ENCODE results near the gene OLFM4. TPM values are rescaled to one million over a fixed set of nuclear protein-coding genes. Genes with fewer than 3 reads are reported as not detected.

OLFM4 gene
- total and polyA plus RNA-seq, 10 of the 15 experiments (the other 5 are each of a cell fraction or from before 2014, with no cell fraction given): 0.03 to 0.27 (median 0.11) TPM; not detected in 6

GRCh38 chr13:53074114-53074513, 45.5 kb downstream of the OLFM4 start (continued):
- TF ChIP-seq, protein P1, sequence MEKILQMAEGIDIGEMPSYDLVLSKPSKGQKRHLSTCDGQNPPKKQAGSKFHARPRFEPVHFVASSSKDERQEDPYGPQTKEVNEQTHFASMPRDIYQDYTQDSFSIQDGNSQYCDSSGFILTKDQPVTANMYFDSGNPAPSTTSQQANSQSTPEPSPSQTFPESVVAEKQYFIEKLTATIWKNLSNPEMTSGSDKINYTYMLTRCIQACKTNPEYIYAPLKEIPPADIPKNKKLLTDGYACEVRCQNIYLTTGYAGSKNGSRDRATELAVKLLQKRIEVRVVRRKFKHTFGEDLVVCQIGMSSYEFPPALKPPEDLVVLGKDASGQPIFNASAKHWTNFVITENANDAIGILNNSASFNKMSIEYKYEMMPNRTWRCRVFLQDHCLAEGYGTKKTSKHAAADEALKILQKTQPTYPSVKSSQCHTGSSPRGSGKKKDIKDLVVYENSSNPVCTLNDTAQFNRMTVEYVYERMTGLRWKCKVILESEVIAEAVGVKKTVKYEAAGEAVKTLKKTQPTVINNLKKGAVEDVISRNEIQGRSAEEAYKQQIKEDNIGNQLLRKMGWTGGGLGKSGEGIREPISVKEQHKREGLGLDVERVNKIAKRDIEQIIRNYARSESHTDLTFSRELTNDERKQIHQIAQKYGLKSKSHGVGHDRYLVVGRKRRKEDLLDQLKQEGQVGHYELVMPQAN (conservative IDR thresholded peaks at IDR 0.05): no peak
- TF ChIP-seq SMAD5 (IDR thresholded peaks at IDR 0.05; ENCODE audit: low read depth) (no peak), MXI1 (IDR thresholded peaks at IDR 0.05; ENCODE audit: low read depth, low read length) (no peak), BMI1 (IDR thresholded peaks at IDR 0.05; ENCODE audit: borderline replicate concordance) (no peak)

DNA sequence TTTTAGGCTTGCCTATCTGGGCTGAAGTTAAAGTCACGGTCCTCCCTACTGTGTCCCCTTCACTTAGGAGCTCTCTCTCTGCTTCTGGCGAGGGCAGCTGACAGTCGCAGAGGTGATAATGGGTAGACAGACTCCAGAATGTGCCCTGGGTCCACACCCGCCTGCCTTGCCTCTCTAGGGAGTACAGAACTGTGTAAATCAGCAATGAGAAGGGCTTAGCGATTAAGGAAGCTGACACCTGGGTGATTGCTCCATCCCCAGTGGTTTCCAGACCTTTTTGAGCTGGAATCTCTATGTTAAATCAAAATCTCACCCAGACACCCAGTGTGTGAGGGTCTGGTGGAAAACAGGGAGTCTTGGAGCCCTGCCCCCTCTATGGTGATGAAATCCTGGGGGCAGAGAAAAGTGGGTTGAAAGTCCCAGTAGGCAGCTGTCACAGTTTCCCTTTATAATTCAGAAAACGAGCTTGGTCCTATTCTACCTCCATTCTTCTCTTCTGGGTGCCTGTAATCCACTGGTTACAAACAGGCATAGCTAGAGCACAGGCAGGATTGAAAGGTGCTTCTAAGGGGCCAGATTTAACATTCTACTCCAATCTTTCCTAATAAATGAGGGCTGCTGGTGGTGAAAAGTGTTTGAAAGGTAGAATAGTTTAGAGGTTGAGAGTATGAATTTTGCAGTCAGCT, 46.9 kb downstream of the OLFM4 start:
- ChIA-PET CTCF (no interaction called here), POLR2A (no interaction called here), SMC1A (ENCODE audit: uncharacterized antibody, unreplicated experiment) (interaction anchor here (1.1 kb wide), 1 partner anchor 107 kb away, joined by 3 read pairs; no protein-coding TSS in a partner anchor), RAD21 (ENCODE audit: unreplicated experiment) (no interaction called here)
- WGBS (ENCODE audit: insufficient coverage, insufficient replicate concordance, low lambda C conversion rate, missing lambda C conversion rate): 16% methylated on average over 6 of the region's 6 CpGs
- ATAC-seq (no peak), DNase-seq (ENCODE audit: low read depth, low spot score) (no peak), FAIRE-seq (no peak)
- Histone ChIP-seq H3K79me2 (ENCODE audit: control insufficient read depth, insufficient read depth, low read length) (no peaks in the 10 kb centered on the region), H4K20me1 (ENCODE audit: control insufficient read depth, insufficient read depth) (no peaks in the 10 kb centered on the region), H3K27ac (ENCODE audit: control insufficient read depth, insufficient read depth) (no peak overlapping the region), H3K36me3 (ENCODE audit: control insufficient read depth in 2 of 2, insufficient read depth in 2 of 2, low read length in 1 of 2) (no peaks in the 10 kb centered on the region), H3K9ac (ENCODE audit: control insufficient read depth, insufficient read depth, low read length) (no peak overlapping the region), H3K4me1 (ENCODE audit: control insufficient read depth, insufficient read depth, low read length) (no peaks in the 10 kb centered on the region), H2AFZ (ENCODE audit: control insufficient read depth, low read depth, low read length) (no peak overlapping the region), H3K27me3 (replicated peaks in 1 of 2; ENCODE audit: control insufficient read depth in 2 of 2, insufficient read depth in 2 of 2, low read length in 1 of 2) (no peaks in the 10 kb centered on the region), H3K4me3 (no peak overlapping the region), H3K9me3 (replicated peaks; ENCODE audit: control insufficient read depth, insufficient read depth, low read length) (no peaks in the 10 kb centered on the region), H3K4me2 (ENCODE audit: control insufficient read depth, insufficient read depth) (no peak overlapping the region)
- intact Hi-C loops (cut with micrococcal nuclease; ENCODE audit: unreplicated experiment) (no loop called here), in situ Hi-C loops (cut with MboI) (no loop called here)
- no TSS peak for BruUV-seq (replicated peaks)
- TF ChIP-seq ZNF24 (IDR thresholded peaks at IDR 0.05) (no peak), ZBTB40 (IDR thresholded peaks at IDR 0.05; ENCODE audit: borderline replicate concordance) (no peak), PML (IDR thresholded peaks at IDR 0.05; ENCODE audit: low read length) (no peak), GABPA (IDR thresholded peaks at IDR 0.05; ENCODE audit: low read depth) (no peak), TARDBP (IDR thresholded peaks at IDR 0.05; ENCODE audit: borderline replicate concordance) (no peak), SP1 (IDR thresholded peaks at IDR 0.05; ENCODE audit: low read depth, low read length) (no peak), JUND (IDR thresholded peaks at IDR 0.05; ENCODE audit: low read depth, low read length) (no peak), PAX5 (IDR thresholded peaks at IDR 0.05; ENCODE audit: borderline replicate concordance, low read depth, low read length) (no peak), CBX3 (IDR thresholded peaks at IDR 0.05; ENCODE audit: borderline replicate concordance, low read depth) (no peak), EGR1 (IDR thresholded peaks at IDR 0.05; ENCODE audit: borderline replicate concordance in 1 of 2, low read depth in 2 of 2, low read length in 2 of 2) (no peak), HDAC2 (IDR thresholded peaks at IDR 0.05) (no peak)
- TF ChIP-seq, protein P2, sequence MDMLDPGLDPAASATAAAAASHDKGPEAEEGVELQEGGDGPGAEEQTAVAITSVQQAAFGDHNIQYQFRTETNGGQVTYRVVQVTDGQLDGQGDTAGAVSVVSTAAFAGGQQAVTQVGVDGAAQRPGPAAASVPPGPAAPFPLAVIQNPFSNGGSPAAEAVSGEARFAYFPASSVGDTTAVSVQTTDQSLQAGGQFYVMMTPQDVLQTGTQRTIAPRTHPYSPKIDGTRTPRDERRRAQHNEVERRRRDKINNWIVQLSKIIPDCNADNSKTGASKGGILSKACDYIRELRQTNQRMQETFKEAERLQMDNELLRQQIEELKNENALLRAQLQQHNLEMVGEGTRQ (IDR thresholded peaks at IDR 0.05; ENCODE audit: borderline replicate concordance, low read depth, low read length): no peak

Measured in GM12878 (cell line).